Testis (tissue), 2 donors: Measurements from ENCODE around the gene PSMA5.

ENCODE experiments used
- POLR2A ChIP-seq: fragments of 450-650 bp; IDR thresholded peaks from one replicate; pipeline ENCODE4 v1.6.1; 2017; ENCODE audit warnings: antibody characterized with exemption, mild to moderate bottlenecking, moderate library complexity
- TF ChIP-seq, protein P1 (sequence below), 3 experiments: fragments of 450-650 bp in 2 of 3; fragments of 200-600 bp in 1 of 3; sonication (generic) in 1 of 3; IDR thresholded peaks; one replicate each; pipeline ENCODE4 v1.5.1; 2016 to 2019; ENCODE audit warnings: antibody characterized with exemption in 3 of 3, mild to moderate bottlenecking in 2 of 3, moderate library complexity in 1 of 3

DNA sequence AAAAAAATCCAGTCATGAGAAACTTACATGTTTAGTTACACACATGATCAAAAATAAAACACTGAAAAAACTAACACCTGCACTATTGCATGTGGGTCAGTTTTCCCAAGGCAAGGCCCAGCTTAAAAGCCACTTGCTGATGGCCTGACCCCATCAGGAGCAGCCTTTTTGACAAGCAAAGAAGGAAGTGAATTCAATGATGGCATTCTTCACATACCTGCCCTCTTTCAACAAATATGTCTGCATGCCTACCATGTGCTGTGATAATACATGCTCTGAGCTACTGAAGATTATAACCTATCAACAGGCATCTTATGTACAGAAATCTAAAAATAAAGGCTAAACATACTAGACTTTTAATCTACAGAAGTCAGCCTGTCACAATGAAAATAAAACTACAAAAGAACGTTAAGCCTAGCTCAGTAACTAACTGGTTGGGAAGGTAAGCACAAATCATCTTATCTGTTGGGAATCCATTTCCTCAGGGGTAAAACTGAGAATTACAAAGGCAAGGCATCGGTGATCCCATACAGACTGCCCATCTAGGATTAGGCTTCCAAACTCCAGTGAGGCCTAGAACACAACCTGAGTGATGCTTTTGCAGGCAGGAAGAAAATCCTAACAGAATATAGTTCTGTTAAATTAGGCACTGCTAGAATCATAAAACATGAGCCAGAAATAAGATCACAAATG lies 43.0 kb downstream of the PSMA5 start:
- TF ChIP-seq, protein P1, sequence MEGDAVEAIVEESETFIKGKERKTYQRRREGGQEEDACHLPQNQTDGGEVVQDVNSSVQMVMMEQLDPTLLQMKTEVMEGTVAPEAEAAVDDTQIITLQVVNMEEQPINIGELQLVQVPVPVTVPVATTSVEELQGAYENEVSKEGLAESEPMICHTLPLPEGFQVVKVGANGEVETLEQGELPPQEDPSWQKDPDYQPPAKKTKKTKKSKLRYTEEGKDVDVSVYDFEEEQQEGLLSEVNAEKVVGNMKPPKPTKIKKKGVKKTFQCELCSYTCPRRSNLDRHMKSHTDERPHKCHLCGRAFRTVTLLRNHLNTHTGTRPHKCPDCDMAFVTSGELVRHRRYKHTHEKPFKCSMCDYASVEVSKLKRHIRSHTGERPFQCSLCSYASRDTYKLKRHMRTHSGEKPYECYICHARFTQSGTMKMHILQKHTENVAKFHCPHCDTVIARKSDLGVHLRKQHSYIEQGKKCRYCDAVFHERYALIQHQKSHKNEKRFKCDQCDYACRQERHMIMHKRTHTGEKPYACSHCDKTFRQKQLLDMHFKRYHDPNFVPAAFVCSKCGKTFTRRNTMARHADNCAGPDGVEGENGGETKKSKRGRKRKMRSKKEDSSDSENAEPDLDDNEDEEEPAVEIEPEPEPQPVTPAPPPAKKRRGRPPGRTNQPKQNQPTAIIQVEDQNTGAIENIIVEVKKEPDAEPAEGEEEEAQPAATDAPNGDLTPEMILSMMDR (IDR thresholded peaks at IDR 0.05), result no peak
- TF ChIP-seq POLR2A, result no peak
